ENCODE data around the gene PWP2. TPM values are rescaled to one million over a fixed set of nuclear protein-coding genes. Genes with fewer than 3 reads are reported as not detected.
"Not testable (repeated sequence)": the region's sequence is repeated elsewhere in the genome, so short reads cannot be mapped to it uniquely, and the experiment has no call there.

The PWP2 gene
- total and polyA plus RNA-seq, 2 donors (not counting 1 experiment from before 2014, with no cell fraction given) = 3.6 to 13.5 TPM

- intact Hi-C loops (cut with micrococcal nuclease); H3K4me2 ChIP-seq (replicated peaks; ENCODE audit: low read depth, low read length, poor library complexity, severe bottlenecking); H3K4me3 ChIP-seq (ENCODE audit: control extremely low read depth in 1 of 5, extremely low read depth in 1 of 5, insufficient read depth in 1 of 5, low read depth in 2 of 5, low read length in 4 of 5); H3K4me1 Mint-ChIP-seq; H3K9me3 ChIP-seq (ENCODE audit: control extremely low read depth in 1 of 3, control insufficient read depth in 2 of 3, insufficient read depth in 1 of 3, low read length in 2 of 3); POLR2A ChIA-PET; ATAC-seq (ENCODE audit: low read depth); H3K4me3 Mint-ChIP-seq; H3K27ac ChIP-seq (ENCODE audit: low read length in 2 of 2); H3K27me3 ChIP-seq (replicated peaks in 1 of 4; ENCODE audit: control extremely low read depth in 1 of 4, control insufficient read depth in 3 of 4, insufficient read depth in 4 of 4, low read length in 3 of 4); CTCF ChIA-PET; H3K9ac ChIP-seq (ENCODE audit: low read length); H2AFZ ChIP-seq (ENCODE audit: insufficient read depth, low read depth, low read length, poor library complexity, severe bottlenecking); H4K20me1 ChIP-seq (ENCODE audit: control insufficient read depth, insufficient read depth, low read length, poor library complexity, severe bottlenecking); H3K27me3 Mint-ChIP-seq; DNase-seq; H3K4me1 ChIP-seq (ENCODE audit: control insufficient read depth in 2 of 2, insufficient read depth in 2 of 2, low read length in 2 of 2); H3K27ac Mint-ChIP-seq; H3K36me3 ChIP-seq (replicated peaks in 1 of 2; ENCODE audit: control extremely low read depth in 1 of 2, control insufficient read depth in 1 of 2, extremely low read depth in 1 of 2, insufficient read depth in 2 of 2, low read length in 1 of 2); H3K79me2 ChIP-seq (ENCODE audit: control insufficient read depth, insufficient read depth, low read length); H3K9me3 Mint-ChIP-seq (ENCODE audit: insufficient read depth): not testable (repeated sequence)
- no CpG with 5 or more reads among the region's 15 CpGs for WGBS (ENCODE audit: insufficient coverage)
These were observed 58.7 kb downstream of the PWP2 start for GRCh38 chr21:44165933-44166332.

DNA sequence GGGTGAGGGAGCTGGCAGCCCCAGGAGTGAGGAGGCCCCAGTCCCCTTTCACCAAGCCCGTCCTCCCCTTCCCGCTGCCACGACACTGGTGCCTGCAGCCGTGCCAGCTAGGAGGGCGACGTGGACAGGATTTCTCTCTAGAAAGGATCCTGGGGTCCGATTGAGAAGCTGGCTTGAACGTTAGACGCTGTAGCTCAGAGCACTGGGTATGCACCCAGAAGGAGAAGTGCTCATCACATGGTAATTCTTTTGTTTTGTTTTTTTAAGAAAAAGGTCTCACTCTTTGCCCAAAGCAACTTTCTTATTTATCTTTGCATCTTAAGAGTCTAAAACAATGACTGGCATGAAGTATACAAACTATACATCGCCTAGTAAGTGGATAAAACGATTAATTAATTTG is 60.3 kb downstream of the PWP2 start:
- H3K4me1 Mint-ChIP-seq; H3K4me1 ChIP-seq (ENCODE audit: control insufficient read depth in 2 of 2, insufficient read depth in 2 of 2, low read length in 2 of 2); H3K79me2 ChIP-seq (ENCODE audit: control insufficient read depth, insufficient read depth, low read length); H3K36me3 ChIP-seq (replicated peaks in 1 of 2; ENCODE audit: control extremely low read depth in 1 of 2, control insufficient read depth in 1 of 2, extremely low read depth in 1 of 2, insufficient read depth in 2 of 2, low read length in 1 of 2); H3K27ac ChIP-seq (ENCODE audit: low read length in 2 of 2); POLR2A ChIA-PET; H3K9me3 Mint-ChIP-seq (ENCODE audit: insufficient read depth); CTCF ChIA-PET; H3K27me3 Mint-ChIP-seq; H4K20me1 ChIP-seq (ENCODE audit: control insufficient read depth, insufficient read depth, low read length, poor library complexity, severe bottlenecking); H3K27ac Mint-ChIP-seq; H3K4me2 ChIP-seq (replicated peaks; ENCODE audit: low read depth, low read length, poor library complexity, severe bottlenecking); H3K9ac ChIP-seq (ENCODE audit: low read length); ATAC-seq (ENCODE audit: low read depth); H3K4me3 Mint-ChIP-seq; H3K4me3 ChIP-seq (ENCODE audit: control extremely low read depth in 1 of 5, extremely low read depth in 1 of 5, insufficient read depth in 1 of 5, low read depth in 2 of 5, low read length in 4 of 5); H3K27me3 ChIP-seq (replicated peaks in 1 of 4; ENCODE audit: control extremely low read depth in 1 of 4, control insufficient read depth in 3 of 4, insufficient read depth in 4 of 4, low read length in 3 of 4); intact Hi-C loops (cut with micrococcal nuclease); H2AFZ ChIP-seq (ENCODE audit: insufficient read depth, low read depth, low read length, poor library complexity, severe bottlenecking); H3K9me3 ChIP-seq (ENCODE audit: control extremely low read depth in 1 of 3, control insufficient read depth in 2 of 3, insufficient read depth in 1 of 3, low read length in 2 of 3); DNase-seq: not testable (repeated sequence)
- whole genome bisulfite sequencing (ENCODE audit: insufficient coverage) = no CpG with 5 or more reads among the region's 11 CpGs

GRCh38 chr21:44170326-44170725 is 63.1 kb downstream of the PWP2 start:
- H3K4me3 ChIP-seq (ENCODE audit: control extremely low read depth in 1 of 5, extremely low read depth in 1 of 5, insufficient read depth in 1 of 5, low read depth in 2 of 5, low read length in 4 of 5); H3K79me2 ChIP-seq (ENCODE audit: control insufficient read depth, insufficient read depth, low read length); H3K9me3 Mint-ChIP-seq (ENCODE audit: insufficient read depth); H3K36me3 ChIP-seq (replicated peaks in 1 of 2; ENCODE audit: control extremely low read depth in 1 of 2, control insufficient read depth in 1 of 2, extremely low read depth in 1 of 2, insufficient read depth in 2 of 2, low read length in 1 of 2); DNase-seq; H4K20me1 ChIP-seq (ENCODE audit: control insufficient read depth, insufficient read depth, low read length, poor library complexity, severe bottlenecking); POLR2A ChIA-PET; H3K4me1 Mint-ChIP-seq; H3K27me3 Mint-ChIP-seq; H2AFZ ChIP-seq (ENCODE audit: insufficient read depth, low read depth, low read length, poor library complexity, severe bottlenecking); H3K4me1 ChIP-seq (ENCODE audit: control insufficient read depth in 2 of 2, insufficient read depth in 2 of 2, low read length in 2 of 2); H3K27ac Mint-ChIP-seq; H3K27me3 ChIP-seq (replicated peaks in 1 of 4; ENCODE audit: control extremely low read depth in 1 of 4, control insufficient read depth in 3 of 4, insufficient read depth in 4 of 4, low read length in 3 of 4); H3K27ac ChIP-seq (ENCODE audit: low read length in 2 of 2); intact Hi-C loops (cut with micrococcal nuclease); H3K9me3 ChIP-seq (ENCODE audit: control extremely low read depth in 1 of 3, control insufficient read depth in 2 of 3, insufficient read depth in 1 of 3, low read length in 2 of 3); ATAC-seq (ENCODE audit: low read depth); CTCF ChIA-PET; H3K4me3 Mint-ChIP-seq; H3K9ac ChIP-seq (ENCODE audit: low read length); H3K4me2 ChIP-seq (replicated peaks; ENCODE audit: low read depth, low read length, poor library complexity, severe bottlenecking): not testable (repeated sequence)
- WGBS (ENCODE audit: insufficient coverage) = no CpG with 5 or more reads among the region's 10 CpGs

GRCh38 chr21:44170863-44171262 is 63.7 kb downstream of the PWP2 start:
- H3K4me3 Mint-ChIP-seq; H3K27ac ChIP-seq (ENCODE audit: low read length in 2 of 2); H3K9ac ChIP-seq (ENCODE audit: low read length); intact Hi-C loops (cut with micrococcal nuclease); H3K27ac Mint-ChIP-seq; H3K4me1 Mint-ChIP-seq; CTCF ChIA-PET; H3K36me3 ChIP-seq (replicated peaks in 1 of 2; ENCODE audit: control extremely low read depth in 1 of 2, control insufficient read depth in 1 of 2, extremely low read depth in 1 of 2, insufficient read depth in 2 of 2, low read length in 1 of 2); POLR2A ChIA-PET; ATAC-seq (ENCODE audit: low read depth); H3K4me1 ChIP-seq (ENCODE audit: control insufficient read depth in 2 of 2, insufficient read depth in 2 of 2, low read length in 2 of 2); H4K20me1 ChIP-seq (ENCODE audit: control insufficient read depth, insufficient read depth, low read length, poor library complexity, severe bottlenecking); H3K9me3 Mint-ChIP-seq (ENCODE audit: insufficient read depth); DNase-seq; H3K4me3 ChIP-seq (ENCODE audit: control extremely low read depth in 1 of 5, extremely low read depth in 1 of 5, insufficient read depth in 1 of 5, low read depth in 2 of 5, low read length in 4 of 5); H3K27me3 Mint-ChIP-seq; H3K4me2 ChIP-seq (replicated peaks; ENCODE audit: low read depth, low read length, poor library complexity, severe bottlenecking); H3K79me2 ChIP-seq (ENCODE audit: control insufficient read depth, insufficient read depth, low read length); H3K9me3 ChIP-seq (ENCODE audit: control extremely low read depth in 1 of 3, control insufficient read depth in 2 of 3, insufficient read depth in 1 of 3, low read length in 2 of 3); H2AFZ ChIP-seq (ENCODE audit: insufficient read depth, low read depth, low read length, poor library complexity, severe bottlenecking); H3K27me3 ChIP-seq (replicated peaks in 1 of 4; ENCODE audit: control extremely low read depth in 1 of 4, control insufficient read depth in 3 of 4, insufficient read depth in 4 of 4, low read length in 3 of 4): not testable (repeated sequence)
- WGBS (ENCODE audit: insufficient coverage) = no CpG with 5 or more reads among the region's 10 CpGs

All from B cell (primary cell).